ENCODE results near the gene SEC14L3.

Gene SEC14L3

GRCh38 chr22:30516273-30516672 is 44.5 kb upstream of the SEC14L3 start:
- H3K79me2 ChIP-seq (ENCODE audit: insufficient read depth, low read length) = no peaks in the 10 kb centered on the region
- H4K20me1 ChIP-seq (ENCODE audit: insufficient read depth, low read length) = no peaks in the 10 kb centered on the region
- H3K27ac ChIP-seq (ENCODE audit: low read length) = no peak overlapping the region
- DNase-seq = no peak
- no peak overlapping the region for H2AFZ ChIP-seq (ENCODE audit: low read depth, low read length)
- ATAC-seq (ENCODE audit: insufficient read depth, low read depth) = no peak
- H3K36me3 ChIP-seq (ENCODE audit: insufficient read depth, low read length) = no peaks in the 10 kb centered on the region
- no peak overlapping the region for H3K4me2 ChIP-seq (ENCODE audit: insufficient read depth, low read length)
- H3K27me3 ChIP-seq (ENCODE audit: insufficient read depth, low read length, poor library complexity) = peaks cover 3% of the 10 kb centered on the region
- no peaks in the 10 kb centered on the region for H3K9me3 ChIP-seq (ENCODE audit: insufficient read depth, low read length, severe bottlenecking)
- H3K9ac ChIP-seq (ENCODE audit: low read depth, low read length) = no peak overlapping the region
- TF ChIP-seq EZH2 (IDR thresholded peaks at IDR 0.05; ENCODE audit: borderline replicate concordance, low read depth, low read length, severe bottlenecking) (no peak), CTCF (IDR thresholded peaks at IDR 0.05; ENCODE audit: borderline replicate concordance, extremely low read depth, low read length, poor library complexity, severe bottlenecking) (no peak)
- H3K4me3 ChIP-seq (ENCODE audit: low read depth in 1 of 2, low read length in 2 of 2) = no peak overlapping the region
- no peaks in the 10 kb centered on the region for H3K4me1 ChIP-seq (ENCODE audit: insufficient read depth, low read length)

GRCh38 chr22:30514252-30514651 is 42.4 kb upstream of the SEC14L3 start:
- no peak overlapping the region for H3K4me3 ChIP-seq (ENCODE audit: low read depth in 1 of 2, low read length in 2 of 2)
- no peak overlapping the region for H3K27ac ChIP-seq (ENCODE audit: low read length)
- no peaks in the 10 kb centered on the region for H4K20me1 ChIP-seq (ENCODE audit: insufficient read depth, low read length)
- no peaks in the 10 kb centered on the region for H3K79me2 ChIP-seq (ENCODE audit: insufficient read depth, low read length)
- H3K27me3 ChIP-seq (ENCODE audit: insufficient read depth, low read length, poor library complexity) = peaks cover 3% of the 10 kb centered on the region
- no peaks in the 10 kb centered on the region for H3K4me1 ChIP-seq (ENCODE audit: insufficient read depth, low read length)
- no peak overlapping the region for H2AFZ ChIP-seq (ENCODE audit: low read depth, low read length)
- no peak overlapping the region for H3K4me2 ChIP-seq (ENCODE audit: insufficient read depth, low read length)
- TF ChIP-seq EZH2 (IDR thresholded peaks at IDR 0.05; ENCODE audit: borderline replicate concordance, low read depth, low read length, severe bottlenecking) (no peak), CTCF (IDR thresholded peaks at IDR 0.05; ENCODE audit: borderline replicate concordance, extremely low read depth, low read length, poor library complexity, severe bottlenecking) (no peak)
- H3K9me3 ChIP-seq (ENCODE audit: insufficient read depth, low read length, severe bottlenecking) = no peaks in the 10 kb centered on the region
- ATAC-seq (ENCODE audit: insufficient read depth, low read depth) = no peak
- no peak for DNase-seq
- no peak overlapping the region for H3K9ac ChIP-seq (ENCODE audit: low read depth, low read length)
- no peaks in the 10 kb centered on the region for H3K36me3 ChIP-seq (ENCODE audit: insufficient read depth, low read length)

- no peaks in the 10 kb centered on the region for H3K36me3 ChIP-seq (ENCODE audit: insufficient read depth, low read length)
- H3K79me2 ChIP-seq (ENCODE audit: insufficient read depth, low read length) = no peaks in the 10 kb centered on the region
- H4K20me1 ChIP-seq (ENCODE audit: insufficient read depth, low read length) = no peaks in the 10 kb centered on the region
- TF ChIP-seq EZH2 (IDR thresholded peaks at IDR 0.05; ENCODE audit: borderline replicate concordance, low read depth, low read length, severe bottlenecking) (no peak), CTCF (IDR thresholded peaks at IDR 0.05; ENCODE audit: borderline replicate concordance, extremely low read depth, low read length, poor library complexity, severe bottlenecking) (no peak)
- DNase-seq (no peak), ATAC-seq (ENCODE audit: insufficient read depth, low read depth) (no peak)
- no peak overlapping the region for H3K4me3 ChIP-seq (ENCODE audit: low read depth in 1 of 2, low read length in 2 of 2)
- no peak overlapping the region for H3K9ac ChIP-seq (ENCODE audit: low read depth, low read length)
- H3K27ac ChIP-seq (ENCODE audit: low read length) = no peak overlapping the region
- H3K4me2 ChIP-seq (ENCODE audit: insufficient read depth, low read length) = no peak overlapping the region
- peaks cover 3% of the 10 kb centered on the region for H3K27me3 ChIP-seq (ENCODE audit: insufficient read depth, low read length, poor library complexity)
- no peaks in the 10 kb centered on the region for H3K9me3 ChIP-seq (ENCODE audit: insufficient read depth, low read length, severe bottlenecking)
- H2AFZ ChIP-seq (ENCODE audit: low read depth, low read length) = no peak overlapping the region
- H3K4me1 ChIP-seq (ENCODE audit: insufficient read depth, low read length) = no peaks in the 10 kb centered on the region
Observed at GRCh38 chr22:30513462-30513861, 41.6 kb upstream of the SEC14L3 start.

- TF ChIP-seq CTCF (IDR thresholded peaks at IDR 0.05; ENCODE audit: borderline replicate concordance, extremely low read depth, low read length, poor library complexity, severe bottlenecking) (no peak), EZH2 (IDR thresholded peaks at IDR 0.05; ENCODE audit: borderline replicate concordance, low read depth, low read length, severe bottlenecking) (no peak)
- H3K79me2 ChIP-seq (ENCODE audit: insufficient read depth, low read length) = no peaks in the 10 kb centered on the region
- DNase-seq = no peak
- no peak overlapping the region for H3K9ac ChIP-seq (ENCODE audit: low read depth, low read length)
- ATAC-seq (ENCODE audit: insufficient read depth, low read depth) = no peak
- no peaks in the 10 kb centered on the region for H3K36me3 ChIP-seq (ENCODE audit: insufficient read depth, low read length)
- H3K4me3 ChIP-seq (ENCODE audit: low read depth in 1 of 2, low read length in 2 of 2) = no peak overlapping the region
- no peak overlapping the region for H2AFZ ChIP-seq (ENCODE audit: low read depth, low read length)
- no peaks in the 10 kb centered on the region for H3K4me1 ChIP-seq (ENCODE audit: insufficient read depth, low read length)
- H3K4me2 ChIP-seq (ENCODE audit: insufficient read depth, low read length) = no peak overlapping the region
- H3K9me3 ChIP-seq (ENCODE audit: insufficient read depth, low read length, severe bottlenecking) = no peaks in the 10 kb centered on the region
- no peaks in the 10 kb centered on the region for H4K20me1 ChIP-seq (ENCODE audit: insufficient read depth, low read length)
- no peak overlapping the region for H3K27ac ChIP-seq (ENCODE audit: low read length)
- peaks cover 3% of the 10 kb centered on the region for H3K27me3 ChIP-seq (ENCODE audit: insufficient read depth, low read length, poor library complexity)
Observed at GRCh38 chr22:30511911-30512310, 40.1 kb upstream of the SEC14L3 start.
